Measurements from ENCODE around the gene AP5B1. TPM values are rescaled to one million over a fixed set of nuclear protein-coding genes. Genes with fewer than 3 reads are reported as not detected.
"Not testable (repeated sequence)": the region's sequence is repeated elsewhere in the genome, so short reads cannot be mapped to it uniquely, and the experiment has no call there.

Gene AP5B1
- total RNA-seq, 4 donors from 2014 or later = 2.4 to 17.1 (median 5.7) TPM

DNA sequence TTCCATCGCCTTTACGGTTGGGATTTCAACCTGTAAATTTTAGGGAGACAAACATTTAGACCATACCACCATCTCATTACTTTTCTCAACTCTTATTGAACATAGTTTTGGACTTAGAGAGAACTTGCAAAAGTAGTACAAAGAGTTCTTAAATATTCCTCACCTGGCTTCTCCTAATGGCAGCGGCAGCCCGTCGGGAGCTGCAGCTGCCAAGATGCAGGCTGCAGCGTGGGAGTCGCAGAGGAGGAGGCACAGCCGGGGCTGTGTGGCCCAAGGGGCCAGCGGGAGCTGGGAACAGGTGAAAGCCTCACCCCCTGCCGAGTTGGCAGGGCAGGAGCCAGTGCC lies 37.1 kb downstream of the AP5B1 start:
- no peak for TF ChIP-seq POLR2A (IDR thresholded peaks at IDR 0.05)
- TF ChIP-seq, protein P1, sequence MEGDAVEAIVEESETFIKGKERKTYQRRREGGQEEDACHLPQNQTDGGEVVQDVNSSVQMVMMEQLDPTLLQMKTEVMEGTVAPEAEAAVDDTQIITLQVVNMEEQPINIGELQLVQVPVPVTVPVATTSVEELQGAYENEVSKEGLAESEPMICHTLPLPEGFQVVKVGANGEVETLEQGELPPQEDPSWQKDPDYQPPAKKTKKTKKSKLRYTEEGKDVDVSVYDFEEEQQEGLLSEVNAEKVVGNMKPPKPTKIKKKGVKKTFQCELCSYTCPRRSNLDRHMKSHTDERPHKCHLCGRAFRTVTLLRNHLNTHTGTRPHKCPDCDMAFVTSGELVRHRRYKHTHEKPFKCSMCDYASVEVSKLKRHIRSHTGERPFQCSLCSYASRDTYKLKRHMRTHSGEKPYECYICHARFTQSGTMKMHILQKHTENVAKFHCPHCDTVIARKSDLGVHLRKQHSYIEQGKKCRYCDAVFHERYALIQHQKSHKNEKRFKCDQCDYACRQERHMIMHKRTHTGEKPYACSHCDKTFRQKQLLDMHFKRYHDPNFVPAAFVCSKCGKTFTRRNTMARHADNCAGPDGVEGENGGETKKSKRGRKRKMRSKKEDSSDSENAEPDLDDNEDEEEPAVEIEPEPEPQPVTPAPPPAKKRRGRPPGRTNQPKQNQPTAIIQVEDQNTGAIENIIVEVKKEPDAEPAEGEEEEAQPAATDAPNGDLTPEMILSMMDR (IDR thresholded peaks at IDR 0.05) = no peak
- Histone ChIP-seq H3K36me3 (no peaks in the 10 kb centered on the region), H3K27ac (no peak overlapping the region), H3K9me3 (no peaks in the 10 kb centered on the region), H3K4me1 (no peaks in the 10 kb centered on the region), H3K4me3 (no peak overlapping the region), H3K27me3 (no peaks in the 10 kb centered on the region)
- intact Hi-C loops (cut with DNase I; ENCODE audit: low total_unique reads) = no loop called here
- DNase-seq = no peak

DNA sequence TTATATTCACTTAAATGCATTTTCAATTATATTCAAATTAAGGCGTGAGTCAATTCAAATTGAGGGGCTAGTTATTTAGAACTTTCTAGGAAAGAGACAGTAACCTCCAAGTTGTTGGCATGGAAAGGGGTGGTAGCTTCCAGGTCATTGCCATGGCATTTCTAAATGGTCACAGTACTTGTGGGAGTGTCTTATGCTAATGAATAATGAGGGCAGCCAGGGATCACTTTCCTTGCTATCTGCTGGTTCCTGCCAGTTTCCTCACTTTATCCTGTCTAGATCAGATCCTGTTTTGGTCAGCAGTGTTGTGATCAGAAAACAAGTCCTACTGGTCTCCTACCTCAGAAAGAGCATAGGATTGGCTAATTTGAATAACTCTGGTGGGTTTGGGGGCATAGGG lies 38.4 kb downstream of the AP5B1 start:
- TF ChIP-seq, protein P1 (IDR thresholded peaks at IDR 0.05) = no peak
- no peak for TF ChIP-seq POLR2A (IDR thresholded peaks at IDR 0.05)
- H3K9me3 ChIP-seq = no peaks in the 10 kb centered on the region
- H3K36me3 ChIP-seq = no peaks in the 10 kb centered on the region
- DNase-seq = no peak
- intact Hi-C loops (cut with DNase I; ENCODE audit: low total_unique reads) = no loop called here
- no peak overlapping the region for H3K4me3 ChIP-seq
- H3K27me3 ChIP-seq = no peaks in the 10 kb centered on the region
- no peaks in the 10 kb centered on the region for H3K4me1 ChIP-seq
- no peak overlapping the region for H3K27ac ChIP-seq

DNA sequence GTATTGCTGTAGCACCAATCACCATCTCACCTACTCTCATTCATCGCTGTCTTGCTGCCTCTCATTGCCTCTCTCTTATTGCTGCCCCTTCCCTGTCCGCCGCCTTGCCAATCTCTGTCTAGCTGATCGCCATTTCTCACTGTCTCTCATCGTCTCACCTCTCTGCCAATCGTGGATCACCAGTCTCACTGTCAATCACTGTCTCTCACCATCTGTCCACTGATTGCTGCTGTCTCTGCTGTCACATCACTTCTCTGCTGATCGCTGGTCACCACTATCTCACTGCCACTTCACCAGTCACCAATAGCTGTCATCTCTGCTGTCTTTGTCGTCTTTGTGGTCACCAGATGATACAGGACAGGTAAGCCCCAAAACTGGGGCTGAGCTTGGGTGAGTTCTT lies 39.6 kb downstream of the AP5B1 start:
- no peak for TF ChIP-seq POLR2A (IDR thresholded peaks at IDR 0.05)
- TF ChIP-seq, protein P1 (IDR thresholded peaks at IDR 0.05) = no peak
- Histone ChIP-seq H3K36me3 (no peaks in the 10 kb centered on the region), H3K9me3 (no peaks in the 10 kb centered on the region), H3K27ac (no peak overlapping the region), H3K4me3 (no peak overlapping the region), H3K27me3 (no peaks in the 10 kb centered on the region), H3K4me1 (no peaks in the 10 kb centered on the region)
- DNase-seq = no peak
- intact Hi-C loops (cut with DNase I; ENCODE audit: low total_unique reads) = no loop called here

DNA sequence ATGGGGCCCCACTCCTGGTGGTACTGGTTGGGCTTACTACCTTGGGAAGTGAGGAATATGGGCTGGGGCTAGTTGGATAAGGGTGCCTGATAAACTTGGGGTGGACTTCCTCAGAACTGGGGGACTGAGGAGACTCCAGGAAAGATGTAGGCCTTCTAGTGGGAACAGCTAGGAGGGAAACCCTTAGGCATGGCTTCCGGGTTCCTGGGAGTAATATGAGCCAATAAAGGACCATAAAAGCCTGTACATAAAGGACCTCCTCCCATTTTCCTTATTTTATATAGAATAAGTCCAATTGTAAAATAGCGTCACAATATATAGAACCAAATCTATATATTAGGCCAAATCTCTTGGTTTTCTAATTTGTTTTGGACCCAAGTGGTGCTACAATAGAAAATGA lies 41.8 kb downstream of the AP5B1 start:
- DNase-seq = no peak
- Histone ChIP-seq H3K4me3 (no peak overlapping the region), H3K9me3 (no peaks in the 10 kb centered on the region), H3K4me1 (no peaks in the 10 kb centered on the region), H3K36me3 (no peaks in the 10 kb centered on the region), H3K27me3 (no peaks in the 10 kb centered on the region), H3K27ac (no peak overlapping the region)
- intact Hi-C loops (cut with DNase I; ENCODE audit: low total_unique reads) = no loop called here
- TF ChIP-seq, protein P1 (IDR thresholded peaks at IDR 0.05) = no peak
- TF ChIP-seq POLR2A (IDR thresholded peaks at IDR 0.05) = no peak

DNA sequence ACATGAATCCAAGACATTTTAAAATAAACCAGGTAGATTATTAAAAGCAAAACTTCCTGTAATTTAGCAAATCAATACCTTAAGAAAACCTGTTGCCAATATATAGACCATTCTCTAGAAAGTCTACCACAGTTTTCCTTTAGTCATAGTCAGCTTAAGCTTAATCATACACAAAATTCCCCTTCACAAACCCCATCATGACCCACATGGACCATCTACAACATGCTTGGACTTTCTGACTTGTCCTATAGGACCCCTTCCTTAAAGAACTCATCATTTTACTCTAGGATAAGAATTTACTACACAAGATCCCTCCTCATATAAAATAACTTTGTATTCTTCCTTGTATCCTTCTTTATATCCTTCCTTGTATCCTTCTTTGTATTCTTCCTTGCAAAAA lies 44.0 kb downstream of the AP5B1 start:
- no peaks in the 10 kb centered on the region for H3K4me1 ChIP-seq
- TF ChIP-seq, protein P1 (IDR thresholded peaks at IDR 0.05) = no peak
- TF ChIP-seq POLR2A (IDR thresholded peaks at IDR 0.05) = no peak
- DNase-seq = no peak
- intact Hi-C loops (cut with DNase I; ENCODE audit: low total_unique reads) = no loop called here
- no peaks in the 10 kb centered on the region for H3K36me3 ChIP-seq
- H3K9me3 ChIP-seq = no peaks in the 10 kb centered on the region
- H3K27me3 ChIP-seq = no peaks in the 10 kb centered on the region
- no peak overlapping the region for H3K4me3 ChIP-seq
- H3K27ac ChIP-seq = no peak overlapping the region

DNA sequence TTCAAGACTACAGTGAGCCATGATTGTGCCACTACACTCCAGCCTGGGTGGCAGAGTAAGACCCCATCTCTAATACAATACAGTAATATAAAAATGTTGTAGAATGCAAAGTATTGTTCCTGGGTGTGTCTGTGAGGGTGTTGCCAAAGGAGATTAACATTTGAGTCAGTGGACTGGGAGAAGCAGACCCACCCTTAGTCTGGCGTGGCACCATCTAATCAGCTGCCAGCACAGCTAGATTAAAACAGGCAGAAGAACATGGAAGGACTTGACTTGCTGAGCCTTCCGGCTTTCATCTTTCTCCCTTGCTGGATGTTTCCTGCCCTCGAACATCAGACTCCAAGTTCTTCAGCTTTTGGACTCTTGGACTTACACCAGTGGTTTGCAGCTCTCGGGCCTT lies 45.7 kb downstream of the AP5B1 start:
- H3K27ac ChIP-seq; H3K9me3 ChIP-seq; H3K4me3 ChIP-seq; H3K36me3 ChIP-seq; intact Hi-C loops (cut with DNase I; ENCODE audit: low total_unique reads); H3K4me1 ChIP-seq; DNase-seq; H3K27me3 ChIP-seq: not testable (repeated sequence)
